ENCODE data around the gene DNASE2B.

The DNASE2B gene

GRCh38 chr1:84382127-84382526, 16.2 kb upstream of the DNASE2B start:
- TF ChIP-seq YY1 (IDR thresholded peaks at IDR 0.05; ENCODE audit: low read depth): 0 out of 2 replicates have a peak, but pooled peaks have one; percentile 17
- no peak for TF ChIP-seq ZBTB7A (IDR thresholded peaks at IDR 0.05; ENCODE audit: low read depth)
- TF ChIP-seq FOXM1 (IDR thresholded peaks at IDR 0.05; ENCODE audit: borderline replicate concordance, low read depth): no peak
- TF ChIP-seq CEBPB (IDR thresholded peaks at IDR 0.05): no peak
- TF ChIP-seq EP300 (IDR thresholded peaks at IDR 0.05; ENCODE audit: borderline replicate concordance): no peak
- no peak for TF ChIP-seq CREB1 (IDR thresholded peaks at IDR 0.05; ENCODE audit: low read depth)
- no peak for TF ChIP-seq RAD21 (IDR thresholded peaks at IDR 0.05; ENCODE audit: low read depth)

- TF ChIP-seq NFIC (IDR thresholded peaks at IDR 0.05) (no peak), TCF12 (IDR thresholded peaks at IDR 0.05; ENCODE audit: low read depth) (no peak), FOXM1 (IDR thresholded peaks at IDR 0.05; ENCODE audit: borderline replicate concordance, low read depth) (no peak), TEAD4 (IDR thresholded peaks at IDR 0.05) (no peak), EP300 (IDR thresholded peaks at IDR 0.05; ENCODE audit: borderline replicate concordance) (no peak)
Measured at GRCh38 chr1:84385347-84385746, 12.9 kb upstream of the DNASE2B start.

- no peak for TF ChIP-seq TAF1 (IDR thresholded peaks at IDR 0.05; ENCODE audit: low read depth)
- TF ChIP-seq RAD21 (IDR thresholded peaks at IDR 0.05; ENCODE audit: low read depth): no peak
- TF ChIP-seq TEAD4 (IDR thresholded peaks at IDR 0.05): no peak
- no peak for TF ChIP-seq CEBPB (IDR thresholded peaks at IDR 0.05)
- TF ChIP-seq MAX (IDR thresholded peaks at IDR 0.05): no peak
- no peak for TF ChIP-seq USF1 (IDR thresholded peaks at IDR 0.05)
- no peak for TF ChIP-seq YY1 (IDR thresholded peaks at IDR 0.05; ENCODE audit: low read depth)
- TF ChIP-seq REST (IDR thresholded peaks at IDR 0.05; ENCODE audit: low read depth): no peak
- TF ChIP-seq TCF12 (IDR thresholded peaks at IDR 0.05; ENCODE audit: low read depth): no peak
Measured at GRCh38 chr1:84386716-84387479, 11.4 kb upstream of the DNASE2B start.

GRCh38 chr1:84387480-84388163, 10.7 kb upstream of the DNASE2B start:
- TF ChIP-seq TCF12 (IDR thresholded peaks at IDR 0.05; ENCODE audit: low read depth) (no peak), FOXM1 (IDR thresholded peaks at IDR 0.05; ENCODE audit: borderline replicate concordance, low read depth) (no peak), RAD21 (IDR thresholded peaks at IDR 0.05; ENCODE audit: low read depth) (peak; percentile 20; the same call in 1 of the 2 replicates)

GRCh38 chr1:84390226-84390625, 8.1 kb upstream of the DNASE2B start:
- TF ChIP-seq NFIC (IDR thresholded peaks at IDR 0.05): no peak
- TF ChIP-seq EP300 (IDR thresholded peaks at IDR 0.05; ENCODE audit: borderline replicate concordance): no peak
- no peak for TF ChIP-seq RAD21 (IDR thresholded peaks at IDR 0.05; ENCODE audit: low read depth)
- no peak for TF ChIP-seq ZBTB7A (IDR thresholded peaks at IDR 0.05; ENCODE audit: low read depth)
- TF ChIP-seq REST (IDR thresholded peaks at IDR 0.05; ENCODE audit: low read depth): no peak
- TF ChIP-seq TEAD4 (IDR thresholded peaks at IDR 0.05): no peak
- no peak for TF ChIP-seq EGR1 (IDR thresholded peaks at IDR 0.05)
- no peak for TF ChIP-seq FOXM1 (IDR thresholded peaks at IDR 0.05; ENCODE audit: borderline replicate concordance, low read depth)
- no peak for TF ChIP-seq CREB1 (IDR thresholded peaks at IDR 0.05; ENCODE audit: low read depth)
- TF ChIP-seq CEBPB (IDR thresholded peaks at IDR 0.05): no peak
- no peak for TF ChIP-seq TCF12 (IDR thresholded peaks at IDR 0.05; ENCODE audit: low read depth)
- TF ChIP-seq MAX (IDR thresholded peaks at IDR 0.05): no peak
- no peak for TF ChIP-seq YY1 (IDR thresholded peaks at IDR 0.05; ENCODE audit: low read depth)
- no peak for TF ChIP-seq USF1 (IDR thresholded peaks at IDR 0.05)
- no peak for TF ChIP-seq TAF1 (IDR thresholded peaks at IDR 0.05; ENCODE audit: low read depth)

- TF ChIP-seq EP300 (IDR thresholded peaks at IDR 0.05; ENCODE audit: borderline replicate concordance) (no peak), FOXM1 (IDR thresholded peaks at IDR 0.05; ENCODE audit: borderline replicate concordance, low read depth) (no peak), TEAD4 (IDR thresholded peaks at IDR 0.05) (no peak), USF1 (IDR thresholded peaks at IDR 0.05) (no peak), EGR1 (IDR thresholded peaks at IDR 0.05) (no peak)
Measured at GRCh38 chr1:84401156-84401555, 2.9 kb downstream of the DNASE2B start.

Data from Ishikawa (cell line).